Tibial nerve (tissue), 4 donors: ENCODE data around the gene CDH4. TPM values are rescaled to one million over a fixed set of nuclear protein-coding genes. Genes with fewer than 3 reads are reported as not detected.

ENCODE experiments used
- DNase-seq, 2 donors: peaks; one replicate each; pipeline ENCODE4 v3.0.0-alpha.2; 2019; ENCODE audit warnings: low spot score in 2 of 2
- H3K27ac ChIP-seq, 4 donors: fragments of 200-600 bp; sonication (generic) in 3 of 4; one replicate each; pipeline ENCODE4 v1.5.1; 2017 to 2019; ENCODE audit warnings: mild to moderate bottlenecking in 1 of 4
- H3K27me3 ChIP-seq, 2 donors: fragments of 200-600 bp; sonication (generic) in 1 of 2; one replicate each; pipeline versions ENCODE4 v1.5.1 to v1.6.0; 2017 to 2019
- H3K36me3 ChIP-seq, 3 donors: fragments of 200-600 bp; sonication (generic); one replicate each; pipeline ENCODE4 v1.5.1; 2018 to 2019
- H3K4me1 ChIP-seq, 4 donors: fragments of 200-600 bp; sonication (generic) in 3 of 4; one replicate each; pipeline ENCODE4 v1.5.1; 2017 to 2019
- H3K4me3 ChIP-seq, 4 donors: fragments of 200-600 bp; sonication (generic) in 3 of 4; one replicate each; pipeline ENCODE4 v1.5.1; 2017 to 2019; ENCODE audit warnings: mild to moderate bottlenecking in 1 of 4, moderate library complexity in 1 of 4
- H3K9me3 ChIP-seq, 4 donors: fragments of 200-600 bp; sonication (generic) in 3 of 4; one replicate each; pipeline ENCODE4 v1.5.1; 2017 to 2019
- EP300 ChIP-seq, 2 donors: sonication (generic); formaldehyde crosslinking; IDR thresholded peaks; one replicate each; pipeline ENCODE4 v1.6.1; 2017; ENCODE audit warnings: antibody characterized with exemption in 2 of 2, mild to moderate bottlenecking in 1 of 2
- POLR2A ChIP-seq, 2 donors: fragments of 450-650 bp; IDR thresholded peaks; one replicate each; pipeline ENCODE4 v1.6.1; 2017; ENCODE audit warnings: antibody characterized with exemption in 2 of 2, mild to moderate bottlenecking in 2 of 2, moderate library complexity in 2 of 2
- WGBS, 2 donors: methylation state at CpG; one replicate each; pipeline ENCODE4 v1.1.5; 2018; 5-methylcytosine and 5-hydroxymethylcytosine counted together
- total RNA-seq, 4 donors: library from RNA; depleted of rRNA; stranded (reverse); fragments of >200 nt; gene quantifications; one replicate each; pipeline ENCODE4 v1.1.0, GENCODE V29; 2016
- TF ChIP-seq, protein P1 (sequence below), 5 experiments: fragments of 200-600 bp in 3 of 5; fragments of 450-650 bp in 2 of 5; sonication (generic) in 3 of 5; IDR thresholded peaks; one replicate each; pipeline ENCODE4 v1.5.1; 2016 to 2019; ENCODE audit warnings: antibody characterized with exemption in 5 of 5, mild to moderate bottlenecking in 3 of 5, moderate library complexity in 2 of 5

CDH4 gene
- total RNA-seq, 4 donors from 2014 or later, result 0.78 to 2.3 (median 1.0) TPM

DNA sequence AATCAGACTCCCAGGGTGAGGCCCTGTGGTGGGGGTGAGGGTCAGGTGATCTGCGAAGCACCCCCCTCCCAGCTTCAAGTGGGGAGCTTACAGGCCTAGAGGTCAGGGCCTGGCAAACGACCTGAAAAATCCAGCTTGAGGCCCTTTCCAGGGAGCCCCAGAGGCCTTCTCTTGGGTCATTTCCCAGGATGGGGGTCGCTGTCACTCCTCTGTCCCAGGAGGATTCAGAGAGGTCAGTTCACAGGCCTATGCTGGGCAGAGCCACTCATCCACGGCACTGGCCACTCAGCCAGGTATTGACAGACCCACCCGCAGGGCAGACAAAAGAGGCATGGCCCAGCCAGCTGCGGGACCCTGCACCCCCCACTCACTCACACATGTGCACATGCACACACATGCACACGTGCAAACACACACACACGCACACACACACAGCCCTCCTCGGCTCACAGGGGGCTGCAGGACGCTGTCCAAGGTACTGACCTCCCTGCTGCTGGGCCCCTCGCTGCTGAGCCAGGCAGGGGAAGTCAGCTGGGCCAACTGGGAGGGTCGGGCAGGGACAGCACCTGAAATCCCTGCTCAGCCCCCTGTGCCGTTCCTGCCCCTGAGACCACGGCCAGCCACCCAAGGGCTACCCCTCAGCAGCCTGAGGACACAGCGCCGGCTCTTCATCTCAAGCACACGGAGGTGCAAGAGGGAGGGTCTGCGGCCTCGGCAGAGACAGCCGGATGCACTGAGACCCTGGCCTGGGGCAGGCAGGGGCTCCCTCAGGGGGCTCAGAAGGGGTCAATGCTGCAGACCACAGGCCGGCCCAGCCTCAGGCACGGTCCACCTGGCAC is 699.9 kb downstream of the CDH4 start:
- 36 to 39% methylated on average over 10 to 15 of the region's 22 CpGs for WGBS, 2 donors
- DNase-seq, result no peak
- Histone ChIP-seq H3K9me3 (no peaks in the 10 kb centered on the region), H3K4me1 (no peaks in the 10 kb centered on the region), H3K4me3 (no peak overlapping the region), H3K36me3 (no peaks in the 10 kb centered on the region), H3K27me3 (peaks cover 0 to 10% of the 10 kb centered on the region in 2 donors), H3K27ac (no peak overlapping the region)
- TF ChIP-seq EP300 (IDR thresholded peaks at IDR 0.05) (no peak), POLR2A (IDR thresholded peaks at IDR 0.05) (no peak)
- TF ChIP-seq, protein P1, sequence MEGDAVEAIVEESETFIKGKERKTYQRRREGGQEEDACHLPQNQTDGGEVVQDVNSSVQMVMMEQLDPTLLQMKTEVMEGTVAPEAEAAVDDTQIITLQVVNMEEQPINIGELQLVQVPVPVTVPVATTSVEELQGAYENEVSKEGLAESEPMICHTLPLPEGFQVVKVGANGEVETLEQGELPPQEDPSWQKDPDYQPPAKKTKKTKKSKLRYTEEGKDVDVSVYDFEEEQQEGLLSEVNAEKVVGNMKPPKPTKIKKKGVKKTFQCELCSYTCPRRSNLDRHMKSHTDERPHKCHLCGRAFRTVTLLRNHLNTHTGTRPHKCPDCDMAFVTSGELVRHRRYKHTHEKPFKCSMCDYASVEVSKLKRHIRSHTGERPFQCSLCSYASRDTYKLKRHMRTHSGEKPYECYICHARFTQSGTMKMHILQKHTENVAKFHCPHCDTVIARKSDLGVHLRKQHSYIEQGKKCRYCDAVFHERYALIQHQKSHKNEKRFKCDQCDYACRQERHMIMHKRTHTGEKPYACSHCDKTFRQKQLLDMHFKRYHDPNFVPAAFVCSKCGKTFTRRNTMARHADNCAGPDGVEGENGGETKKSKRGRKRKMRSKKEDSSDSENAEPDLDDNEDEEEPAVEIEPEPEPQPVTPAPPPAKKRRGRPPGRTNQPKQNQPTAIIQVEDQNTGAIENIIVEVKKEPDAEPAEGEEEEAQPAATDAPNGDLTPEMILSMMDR (IDR thresholded peaks at IDR 0.05), result no peak

DNA sequence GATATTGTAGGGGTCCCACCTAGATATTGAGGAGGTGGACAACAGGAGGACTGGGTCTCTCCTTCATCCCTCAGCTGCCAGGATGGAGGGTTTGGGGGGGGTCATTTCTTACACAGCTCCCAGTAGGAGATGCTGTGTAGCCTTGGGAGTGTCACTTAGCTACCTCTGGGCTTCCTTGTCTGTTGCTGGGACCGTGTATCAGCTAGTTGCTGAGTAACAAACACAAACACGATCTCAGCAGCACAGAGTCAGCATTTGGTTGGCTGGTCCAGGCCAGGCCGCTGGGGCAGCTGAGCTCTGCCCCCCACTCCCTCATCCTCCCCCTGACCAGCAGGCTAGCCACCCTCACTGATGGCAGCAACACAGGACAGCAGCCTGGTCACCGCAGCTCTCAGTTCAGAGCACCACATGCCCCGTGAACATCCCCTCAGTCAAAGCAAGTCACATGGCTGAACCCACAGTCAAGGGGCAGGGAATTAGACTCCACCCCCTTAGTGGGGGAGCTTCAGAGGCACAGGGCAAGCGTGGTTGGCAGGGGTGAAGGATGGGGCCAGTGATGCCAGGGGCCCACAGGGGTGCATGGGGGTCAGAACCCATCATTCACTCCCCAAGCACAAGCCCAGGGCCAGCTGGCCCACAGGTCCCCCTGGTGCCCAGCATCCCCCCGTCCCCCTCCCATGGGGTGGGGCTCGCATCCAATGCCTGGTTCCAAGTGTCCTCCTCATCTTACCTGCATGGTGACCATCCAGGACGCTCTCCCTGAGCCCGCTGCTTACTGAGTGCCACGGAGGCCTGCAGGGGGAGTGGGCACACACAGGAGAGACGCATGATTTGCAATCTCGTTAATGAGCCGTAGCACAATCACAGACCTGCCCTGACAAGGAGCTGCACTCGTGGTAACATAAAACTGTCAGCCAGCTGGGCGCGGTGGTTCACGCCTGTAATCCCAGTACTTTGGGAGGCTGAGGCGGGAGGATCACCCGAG is 701.3 kb downstream of the CDH4 start:
- Histone ChIP-seq H3K4me3 (no peak overlapping the region), H3K27ac (no peak overlapping the region), H3K9me3 (no peaks in the 10 kb centered on the region), H3K27me3 (peaks cover 0 to 10% of the 10 kb centered on the region in 2 donors), H3K4me1 (no peaks in the 10 kb centered on the region), H3K36me3 (no peaks in the 10 kb centered on the region)
- 75 to 81% methylated on average over 17 to 19 of the region's 20 CpGs for WGBS, 2 donors
- no peak for DNase-seq
- TF ChIP-seq EP300 (IDR thresholded peaks at IDR 0.05) (no peak), POLR2A (IDR thresholded peaks at IDR 0.05) (no peak)
- TF ChIP-seq, protein P1 (IDR thresholded peaks at IDR 0.05), result no peak

DNA sequence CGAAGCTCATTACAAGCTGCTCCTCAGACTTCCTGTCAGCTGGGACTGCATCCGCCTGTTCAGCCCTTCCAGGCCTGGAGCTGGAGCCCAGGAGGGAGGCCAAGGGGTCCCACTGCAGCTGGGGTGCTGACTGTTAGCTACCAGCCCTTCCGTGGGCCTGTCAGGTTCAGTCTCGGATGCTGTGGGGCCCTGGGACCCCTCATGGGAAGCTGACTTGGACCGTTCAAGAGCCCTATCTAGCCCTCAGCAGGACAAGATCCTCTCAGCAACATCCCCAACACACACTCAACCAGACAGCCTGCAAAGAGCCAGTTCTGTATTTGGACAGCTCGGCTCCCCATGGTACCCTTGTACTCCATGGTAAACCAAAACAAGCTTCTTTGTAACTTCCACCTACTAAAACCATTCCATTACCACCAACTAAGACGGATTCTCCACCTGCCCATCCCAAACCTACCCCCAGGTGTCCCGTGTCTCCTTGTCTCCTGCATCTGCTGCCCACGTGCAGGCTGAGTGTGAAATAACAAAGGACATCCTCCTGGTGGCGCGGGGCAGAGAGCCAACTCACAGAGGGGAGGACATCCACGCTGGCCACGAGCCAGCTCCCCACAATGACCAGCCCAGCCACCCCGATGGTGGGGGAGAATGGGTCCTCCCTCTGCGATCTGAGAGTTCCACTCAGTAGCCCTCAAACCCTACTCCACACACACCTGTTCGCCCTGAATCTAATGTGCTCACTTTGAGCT is 702.4 kb downstream of the CDH4 start:
- Histone ChIP-seq H3K27ac (no peak overlapping the region), H3K9me3 (no peaks in the 10 kb centered on the region), H3K27me3 (peaks cover 0 to 10% of the 10 kb centered on the region in 2 donors), H3K4me1 (no peaks in the 10 kb centered on the region), H3K4me3 (no peak overlapping the region), H3K36me3 (no peaks in the 10 kb centered on the region)
- no peak for DNase-seq
- TF ChIP-seq EP300 (IDR thresholded peaks at IDR 0.05), result no peak
- TF ChIP-seq, protein P1 (IDR thresholded peaks at IDR 0.05), result no peak
- no peak for TF ChIP-seq POLR2A (IDR thresholded peaks at IDR 0.05)
- WGBS, 2 donors, result 68% methylated on average over 16 of the region's 16 CpGs

DNA sequence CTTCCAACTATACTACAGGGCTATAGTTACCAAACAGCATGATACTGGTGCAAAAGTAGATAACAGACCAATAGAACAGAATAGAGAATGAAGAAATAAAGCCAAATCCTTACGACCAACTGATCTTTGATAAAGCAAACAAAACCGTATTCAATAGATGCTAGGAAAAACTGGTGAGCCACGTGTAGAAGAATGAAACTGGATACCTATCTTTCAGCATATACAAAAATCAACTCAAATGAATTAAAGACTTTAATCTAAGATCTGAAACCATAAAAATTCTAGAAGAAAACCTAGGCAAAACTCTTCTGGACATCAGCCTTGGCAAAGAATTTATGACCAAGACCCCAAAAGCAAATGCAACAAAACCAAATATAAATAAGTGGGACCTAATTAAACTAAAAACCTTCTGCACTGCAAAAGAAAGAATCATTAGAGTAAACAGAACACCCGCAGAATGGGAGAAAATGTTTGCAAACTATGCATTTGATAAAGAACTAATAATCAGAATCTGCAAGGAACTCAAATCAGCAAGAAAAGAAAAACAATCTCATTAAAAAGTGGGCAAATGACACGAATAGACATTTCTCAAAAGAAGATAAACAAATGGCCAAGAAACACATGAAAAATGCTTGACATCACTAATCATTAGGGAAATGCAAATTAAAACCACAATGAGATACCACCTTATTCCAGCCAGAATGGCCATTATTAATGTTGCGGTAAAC is 703.8 kb downstream of the CDH4 start:
- WGBS, 2 donors, result 62 to 74% methylated on average over 6 of the region's 6 CpGs
- no peak for TF ChIP-seq EP300 (IDR thresholded peaks at IDR 0.05)
- no peak for TF ChIP-seq POLR2A (IDR thresholded peaks at IDR 0.05)
- TF ChIP-seq, protein P1 (IDR thresholded peaks at IDR 0.05), result no peak
- Histone ChIP-seq H3K4me1 (no peaks in the 10 kb centered on the region), H3K9me3 (peaks cover 0 to 1% (median 0%) of the 10 kb centered on the region in 4 donors), H3K4me3 (no peak overlapping the region), H3K36me3 (no peaks in the 10 kb centered on the region), H3K27me3 (peaks cover 0 to 10% of the 10 kb centered on the region in 2 donors), H3K27ac (no peak overlapping the region)
- DNase-seq, result no peak
